ENCODE results near the gene NOP14. TPM values are rescaled to one million over a fixed set of nuclear protein-coding genes. Genes with fewer than 3 reads are reported as not detected.
"Not testable (repeated sequence)": the region's sequence is repeated elsewhere in the genome, so short reads cannot be mapped to it uniquely, and the experiment has no call there.

The NOP14 gene
- total and polyA plus RNA-seq, 2 of the 8 experiments (the other 6 are each of a cell fraction or from before 2014, with no cell fraction given) = 8.6 to 45.3 TPM

DNA sequence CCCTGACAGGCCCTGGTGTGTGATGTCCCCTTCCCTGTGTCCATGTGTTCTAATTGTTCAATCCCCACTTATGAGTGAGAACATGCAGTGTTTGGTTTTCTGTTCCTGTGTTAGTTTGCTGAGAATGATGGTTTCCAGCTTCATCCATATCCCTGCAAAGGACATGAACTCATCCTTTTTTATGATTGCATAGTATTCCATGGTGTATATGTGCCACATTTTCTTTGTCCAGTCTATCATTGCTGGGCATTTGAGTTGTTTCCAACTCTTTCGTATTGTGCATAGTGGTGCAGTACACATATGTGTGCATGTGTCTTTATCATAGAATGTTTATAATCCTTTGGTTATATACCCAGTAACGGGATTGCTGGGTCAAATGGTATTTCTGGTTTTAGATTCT lies 46.5 kb downstream of the NOP14 start:
- POLR2A ChIA-PET (ENCODE audit: partially characterized antibody) = not testable (repeated sequence)

More for the DNA sequence above, 46.5 kb downstream of the NOP14 start:
- H2BK5ac ChIP-seq (ENCODE audit: low read depth, low read length); H4K20me1 ChIP-seq (replicated peaks in 1 of 2; ENCODE audit: control insufficient read depth in 1 of 2, insufficient read depth in 2 of 2, low read length in 2 of 2); H3K18ac ChIP-seq (ENCODE audit: extremely low read depth, low read length); FAIRE-seq; H3K4me1 ChIP-seq (replicated peaks in 1 of 4; ENCODE audit: control insufficient read depth in 3 of 4, insufficient read depth in 4 of 4, low read length in 3 of 4); H3K4me2 ChIP-seq (ENCODE audit: insufficient read depth in 1 of 2, low read depth in 2 of 2, low read length in 2 of 2); H4K5ac ChIP-seq (ENCODE audit: insufficient read length, low read depth, low read length); H3K14ac ChIP-seq (ENCODE audit: insufficient read length); H3K4me3 ChIP-seq (ENCODE audit: extremely low read depth in 1 of 4, insufficient read depth in 2 of 4, low read depth in 3 of 4, low read length in 4 of 4); H2AK5ac ChIP-seq (ENCODE audit: low read depth, low read length); H2BK12ac ChIP-seq (ENCODE audit: low read depth, low read length); H3K23me2 ChIP-seq (ENCODE audit: low read depth, low read length); H2BK120ac ChIP-seq (replicated peaks; ENCODE audit: low read depth, low read length); H3K9me3 ChIP-seq (ENCODE audit: insufficient read depth in 2 of 2, low read depth in 1 of 2, low read length in 1 of 2); H2AFZ ChIP-seq (ENCODE audit: low read length); H3K4ac ChIP-seq (replicated peaks; ENCODE audit: insufficient read length, low read depth, low read length); H2BK15ac ChIP-seq (ENCODE audit: low read length); H4K8ac ChIP-seq (ENCODE audit: extremely low read depth, insufficient read depth, low read length); H3K27ac ChIP-seq (ENCODE audit: low read depth, low read length); H3K79me1 ChIP-seq (ENCODE audit: low read depth, low read length); H3K23ac ChIP-seq (ENCODE audit: insufficient read length); H3K56ac ChIP-seq (replicated peaks; ENCODE audit: insufficient read length, low read depth, low read length); H3K79me2 ChIP-seq (ENCODE audit: control insufficient read depth in 1 of 2, insufficient read depth in 2 of 2, low read length in 2 of 2); H2BK20ac ChIP-seq (ENCODE audit: low read length); H4K91ac ChIP-seq (replicated peaks; ENCODE audit: insufficient read length, low read length); H3K9ac ChIP-seq (replicated peaks in 1 of 4; ENCODE audit: extremely low read depth in 1 of 4, low read depth in 3 of 4, low read length in 3 of 4); DNase-seq (ENCODE audit: low read depth in 1 of 2, low spot score in 2 of 2); H3K27me3 ChIP-seq (replicated peaks in 1 of 4; ENCODE audit: control insufficient read depth in 3 of 4, extremely low read depth in 1 of 4, insufficient read depth in 3 of 4, low read length in 3 of 4): not testable (repeated sequence)
- CTCF ChIA-PET (ENCODE audit: partially characterized antibody) = interaction anchor here (1.4 kb wide), 1 partner anchor 23 kb away, joined by 3 read pairs; no protein-coding TSS in a partner anchor
- H3K36me3 ChIP-seq (ENCODE audit: control insufficient read depth in 2 of 4, insufficient read depth in 4 of 4, low read length in 3 of 4) = peaks cover 3 to 35% (median 14%) of the 10 kb centered on the region in 4 experiments; a peak in 7 of 8 replicates
- WGBS, 2 experiments (ENCODE audit: extremely low coverage in 1 of 2, insufficient coverage in 1 of 2, insufficient read length in 1 of 2, insufficient replicate concordance in 2 of 2, low coverage in 1 of 2, low lambda C conversion rate in 2 of 2, missing lambda C conversion rate in 1 of 2) = 93% methylated on average over 2 of the region's 2 CpGs; no CpG with 5 or more reads in 1 of the 2 experiments
